ENCODE data around the gene PTPA.
A peak's percentile ranks its signal among the peaks of the same experiment; 100 is the strongest.

PTPA gene

DNA sequence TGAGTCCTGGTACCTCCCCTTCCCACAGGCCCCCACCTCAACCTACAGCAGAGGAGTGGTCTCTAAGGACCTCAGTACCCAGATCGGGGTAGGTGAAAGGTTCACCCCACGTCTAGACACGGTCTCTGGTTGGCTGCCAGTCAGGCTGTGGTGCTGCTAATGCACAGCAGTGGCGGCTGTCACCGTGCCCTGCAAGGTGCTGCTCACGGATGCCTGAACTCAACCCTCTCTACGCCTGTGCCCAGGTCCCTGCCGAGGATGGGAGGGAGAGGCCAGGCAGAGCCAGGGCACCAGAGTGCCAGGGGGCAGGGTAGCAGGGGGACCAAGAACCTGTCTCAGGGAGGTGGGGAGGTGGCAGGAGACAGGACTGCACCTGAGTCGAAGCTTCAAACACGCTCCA, 52.5 kb downstream of the PTPA start:
- H3K4me3 Mint-ChIP-seq, result no peak overlapping the region

DNA sequence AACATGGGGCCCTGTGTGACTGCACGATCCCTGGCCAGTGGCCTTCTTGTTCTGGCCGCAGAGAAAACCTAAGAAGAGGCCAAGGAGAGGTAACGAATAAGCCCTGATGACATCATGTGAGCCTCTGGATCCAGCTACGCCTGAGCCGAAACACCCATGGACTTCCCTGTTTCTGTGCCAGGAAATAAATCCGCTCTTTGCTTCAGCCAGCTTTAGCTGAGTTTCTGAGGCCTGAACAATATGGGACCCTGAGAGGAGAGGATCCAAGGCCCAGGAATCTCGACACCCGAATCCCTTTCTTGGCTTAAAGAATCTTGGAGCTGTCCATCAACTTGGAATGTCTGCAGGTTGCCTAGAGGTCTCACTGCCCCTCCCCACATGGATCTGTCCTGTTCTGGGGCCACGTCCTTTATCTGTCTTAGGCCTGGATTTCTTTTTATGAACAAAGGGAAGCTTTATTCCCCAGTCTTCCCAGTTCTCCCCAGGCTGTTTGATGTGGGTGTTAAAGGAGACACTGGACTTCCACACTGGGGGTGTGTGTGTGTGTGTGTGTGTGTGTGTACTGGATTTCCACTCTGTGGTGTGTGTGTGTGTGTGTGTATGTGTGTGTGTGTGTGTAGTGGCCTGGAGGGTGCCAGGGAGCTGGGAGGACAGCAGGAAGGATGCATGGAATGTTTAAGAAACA, 53.2 kb downstream of the PTPA start:
- peaks cover 11% of the 10 kb centered on the region for H3K4me1 Mint-ChIP-seq (ENCODE audit: low read depth)
- H3K36me3 Mint-ChIP-seq (ENCODE audit: low read depth), result no peaks in the 10 kb centered on the region
- H3K9me3 Mint-ChIP-seq, result no peaks in the 10 kb centered on the region
- H3K27me3 Mint-ChIP-seq (ENCODE audit: low read depth), result no peaks in the 10 kb centered on the region
- H3K4me3 Mint-ChIP-seq, result no peak overlapping the region
- no peak overlapping the region for H3K27ac Mint-ChIP-seq

More for the DNA sequence above, 52.5 kb downstream of the PTPA start:
- Mint-ChIP-seq H3K4me1 (ENCODE audit: low read depth) (peaks cover 11% of the 10 kb centered on the region), H3K36me3 (ENCODE audit: low read depth) (no peaks in the 10 kb centered on the region), H3K27ac (no peak overlapping the region), H3K27me3 (ENCODE audit: low read depth) (no peaks in the 10 kb centered on the region), H3K9me3 (no peaks in the 10 kb centered on the region)

DNA sequence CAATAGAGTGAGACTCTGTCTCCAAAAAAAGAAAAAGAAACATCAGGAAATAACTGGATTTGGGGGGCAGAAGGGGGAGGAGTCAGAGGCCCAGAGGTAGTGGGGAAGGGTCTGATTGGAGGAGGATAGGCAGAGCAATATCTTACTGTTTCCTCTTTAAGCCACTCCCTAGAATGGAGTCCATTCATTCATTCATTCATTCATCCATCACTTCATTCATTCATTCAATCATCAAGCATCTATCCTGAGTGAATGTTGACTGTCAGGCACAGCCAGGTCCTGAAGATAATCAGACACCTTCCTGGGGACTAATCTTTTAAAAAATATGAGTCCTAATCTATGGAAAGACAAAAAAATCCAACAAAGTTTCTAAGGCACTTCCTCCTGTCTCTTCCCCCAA, 54.0 kb downstream of the PTPA start:
- Mint-ChIP-seq H3K9me3 (no peaks in the 10 kb centered on the region), H3K36me3 (ENCODE audit: low read depth) (no peaks in the 10 kb centered on the region)

DNA sequence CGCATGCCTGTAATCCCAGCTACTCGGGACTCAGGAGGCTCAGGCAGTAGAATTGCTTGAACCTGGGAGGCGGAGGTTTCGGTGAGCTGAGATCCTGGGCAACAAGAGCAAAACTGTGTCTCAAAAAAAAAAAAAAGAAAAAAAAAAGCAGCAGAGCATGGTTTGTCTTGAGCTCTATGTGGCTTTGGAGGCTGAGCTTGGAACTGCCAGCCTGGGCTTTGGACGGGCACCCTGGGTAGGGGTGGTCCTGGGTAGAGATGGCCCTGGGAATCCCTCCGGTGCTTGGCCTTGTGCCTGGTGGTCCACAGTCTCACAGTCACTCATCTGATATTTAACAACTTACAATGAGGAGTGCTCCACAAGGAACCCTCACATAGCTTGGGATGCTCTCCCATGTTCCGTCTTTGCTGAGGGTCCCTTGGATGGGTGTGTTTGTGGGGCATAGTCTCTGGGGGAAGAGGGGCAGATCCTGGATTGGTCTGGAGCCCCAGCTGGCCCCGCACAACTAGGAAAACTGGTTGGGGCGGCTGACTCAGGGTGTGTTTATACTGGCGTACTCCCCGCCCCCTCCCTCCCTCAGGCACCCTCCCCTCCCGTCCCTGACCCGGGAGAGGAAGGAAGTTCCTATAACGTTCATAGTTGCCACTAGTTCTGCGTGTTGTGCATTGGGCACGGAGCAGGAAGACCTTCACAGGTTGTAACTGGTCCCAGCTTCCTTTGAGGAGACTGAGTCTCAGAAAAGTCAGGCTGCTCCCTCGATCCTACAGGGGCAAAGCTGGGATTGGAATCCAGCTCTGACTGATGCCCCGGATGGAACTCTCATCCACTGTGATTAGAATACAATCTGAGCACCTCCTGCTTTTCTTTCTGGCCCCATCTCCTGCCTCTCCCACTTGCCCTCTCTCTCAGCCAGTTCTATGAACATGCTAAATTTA, 55.7 kb downstream of the PTPA start:
- Mint-ChIP-seq H3K4me1 (ENCODE audit: low read depth) (peaks cover 15% of the 10 kb centered on the region), H3K36me3 (ENCODE audit: low read depth) (no peaks in the 10 kb centered on the region), H3K27me3 (ENCODE audit: low read depth) (peaks cover under 1% of the 10 kb centered on the region), H3K27ac (no peak overlapping the region), H3K4me3 (peak overlapping the region; percentile 51), H3K9me3 (no peaks in the 10 kb centered on the region)

More for the DNA sequence above, 54.0 kb downstream of the PTPA start:
- H3K27me3 Mint-ChIP-seq (ENCODE audit: low read depth), result no peaks in the 10 kb centered on the region
- no peak overlapping the region for H3K4me3 Mint-ChIP-seq
- no peak overlapping the region for H3K27ac Mint-ChIP-seq
- peaks cover 13% of the 10 kb centered on the region for H3K4me1 Mint-ChIP-seq (ENCODE audit: low read depth)

DNA sequence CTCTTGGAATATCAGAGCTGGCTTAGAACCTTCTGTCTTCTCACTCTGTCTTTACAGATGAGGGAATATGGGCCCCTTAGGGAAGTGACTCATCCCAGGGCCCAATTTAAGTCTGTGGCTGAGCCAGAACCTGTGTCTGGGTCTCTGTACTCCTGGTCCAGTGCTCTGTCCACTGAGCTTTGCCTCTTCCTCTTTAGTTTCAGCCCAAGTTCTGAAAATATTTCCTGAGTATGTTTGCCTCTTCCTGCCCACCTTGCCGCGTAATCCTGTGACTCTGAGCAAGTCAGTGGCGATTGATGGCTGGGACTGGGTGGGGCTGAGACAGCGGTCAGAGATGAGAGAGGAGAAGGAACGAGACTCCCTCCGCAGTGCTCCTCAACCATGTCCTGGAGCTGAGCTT, 59.0 kb downstream of the PTPA start:
- peaks cover 17% of the 10 kb centered on the region for H3K27me3 Mint-ChIP-seq (ENCODE audit: low read depth)
- H3K36me3 Mint-ChIP-seq (ENCODE audit: low read depth), result no peaks in the 10 kb centered on the region
- H3K9me3 Mint-ChIP-seq, result no peaks in the 10 kb centered on the region
- no peak overlapping the region for H3K4me3 Mint-ChIP-seq
- no peak overlapping the region for H3K27ac Mint-ChIP-seq
- peaks cover 19% of the 10 kb centered on the region for H3K4me1 Mint-ChIP-seq (ENCODE audit: low read depth)

DNA sequence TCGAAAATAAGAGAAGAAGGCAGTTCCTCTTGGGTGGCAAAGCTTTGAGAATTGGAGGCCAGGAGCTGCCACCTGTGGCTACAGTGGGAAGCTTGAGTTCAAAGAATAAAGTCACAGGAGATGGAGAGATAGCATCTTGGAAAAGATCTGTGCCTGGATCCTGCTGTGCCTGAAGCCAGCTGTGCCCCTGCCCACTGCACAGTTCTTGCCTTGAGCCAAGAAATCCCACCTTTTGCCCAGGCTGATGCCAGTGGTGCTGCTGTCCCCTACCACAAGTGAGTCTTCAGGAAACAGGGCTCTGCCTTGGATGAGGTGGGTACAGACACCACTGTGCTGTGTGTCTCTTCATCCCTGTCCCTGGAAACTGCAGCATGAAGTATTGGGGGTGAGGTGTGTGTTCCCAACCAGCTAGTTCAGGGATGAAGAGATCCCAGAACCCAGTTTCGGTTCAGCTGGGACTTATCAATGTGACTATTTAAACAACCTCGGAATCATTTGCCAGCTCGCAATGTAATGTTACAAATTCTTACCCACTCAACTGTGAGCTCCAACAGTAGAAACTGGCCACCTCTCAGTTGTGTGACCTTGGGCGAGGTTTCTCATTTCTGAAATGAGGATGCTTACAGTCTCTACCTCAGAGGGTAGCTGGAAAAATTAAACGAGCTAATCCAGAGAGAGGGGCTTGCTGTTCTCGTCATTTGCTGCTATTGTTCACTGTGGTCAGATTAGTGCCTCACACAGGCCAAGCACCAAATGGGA, 61.0 kb downstream of the PTPA start:
- Mint-ChIP-seq H3K4me3 (no peak overlapping the region), H3K9me3 (no peaks in the 10 kb centered on the region), H3K36me3 (ENCODE audit: low read depth) (no peaks in the 10 kb centered on the region), H3K4me1 (ENCODE audit: low read depth) (peaks cover 23% of the 10 kb centered on the region), H3K27me3 (ENCODE audit: low read depth) (peaks cover 17% of the 10 kb centered on the region), H3K27ac (no peak overlapping the region)

DNA sequence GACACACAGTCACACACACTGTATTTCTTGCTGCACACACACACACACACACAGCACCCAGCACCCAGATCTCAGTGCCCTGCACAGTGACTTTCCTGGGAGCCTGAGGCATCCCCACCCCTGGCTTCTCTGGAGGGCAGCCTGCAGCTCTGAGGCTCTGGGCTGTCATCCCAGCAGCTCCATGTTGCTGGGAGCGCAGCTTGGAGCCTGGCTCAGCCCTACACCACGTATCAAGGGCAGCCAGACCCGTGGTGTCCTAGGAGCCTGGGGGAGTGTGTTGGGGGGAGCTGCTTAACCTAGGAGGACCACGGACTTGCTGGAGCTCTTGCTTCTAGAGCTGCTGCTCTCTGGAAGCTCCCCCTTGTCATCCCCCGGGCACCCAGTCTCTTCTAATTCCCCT, 61.6 kb downstream of the PTPA start:
- Mint-ChIP-seq H3K4me3 (no peak overlapping the region), H3K9me3 (no peaks in the 10 kb centered on the region), H3K36me3 (ENCODE audit: low read depth) (no peaks in the 10 kb centered on the region), H3K27me3 (ENCODE audit: low read depth) (peaks cover 17% of the 10 kb centered on the region), H3K4me1 (ENCODE audit: low read depth) (peaks cover 18% of the 10 kb centered on the region), H3K27ac (no peak overlapping the region)

DNA sequence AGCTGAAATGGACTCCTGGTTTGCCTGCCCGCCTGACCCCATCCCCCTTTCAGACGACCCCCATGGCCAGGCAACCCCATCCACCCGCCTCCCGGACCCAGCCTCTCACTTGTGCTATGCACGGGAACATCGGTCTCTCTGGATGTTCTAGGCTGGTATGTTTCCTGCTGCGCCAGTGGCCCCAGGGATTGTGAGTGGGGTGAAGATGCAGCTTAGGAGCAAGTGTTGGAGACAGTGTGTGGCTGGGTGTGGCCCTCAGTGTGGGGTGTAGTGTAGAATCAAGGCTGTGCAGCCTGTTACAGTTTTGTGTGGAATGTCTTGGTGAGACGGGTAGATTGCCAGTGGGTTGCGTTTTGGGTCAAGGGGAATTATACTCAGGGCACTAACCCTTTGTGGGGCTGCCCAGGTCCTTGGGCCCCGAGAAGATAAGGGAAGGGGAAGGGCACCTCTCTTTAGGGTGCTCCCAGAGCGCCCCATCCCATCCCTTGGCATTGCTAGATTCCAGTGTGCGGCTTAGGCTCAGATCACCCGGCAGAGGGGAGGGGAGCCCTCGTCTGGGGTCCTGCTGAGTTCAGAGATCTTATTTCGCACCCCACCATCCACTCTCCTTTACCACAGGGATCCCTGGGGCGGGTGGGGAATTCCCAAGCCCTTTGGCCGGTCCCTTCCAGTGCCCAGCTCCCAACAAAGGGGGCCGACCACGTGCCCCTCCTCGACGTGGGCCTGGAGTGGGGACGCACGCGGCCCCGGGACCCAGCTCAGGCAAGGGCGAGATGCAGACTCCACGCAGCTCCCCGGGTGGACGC, 62.3 kb downstream of the PTPA start:
- peak overlapping the region; percentile 64 for H3K4me3 Mint-ChIP-seq
- H3K36me3 Mint-ChIP-seq (ENCODE audit: low read depth), result no peaks in the 10 kb centered on the region
- peaks cover 15% of the 10 kb centered on the region for H3K4me1 Mint-ChIP-seq (ENCODE audit: low read depth)
- H3K27ac Mint-ChIP-seq, result no peak overlapping the region
- no peaks in the 10 kb centered on the region for H3K9me3 Mint-ChIP-seq
- peaks cover 17% of the 10 kb centered on the region for H3K27me3 Mint-ChIP-seq (ENCODE audit: low read depth)

DNA sequence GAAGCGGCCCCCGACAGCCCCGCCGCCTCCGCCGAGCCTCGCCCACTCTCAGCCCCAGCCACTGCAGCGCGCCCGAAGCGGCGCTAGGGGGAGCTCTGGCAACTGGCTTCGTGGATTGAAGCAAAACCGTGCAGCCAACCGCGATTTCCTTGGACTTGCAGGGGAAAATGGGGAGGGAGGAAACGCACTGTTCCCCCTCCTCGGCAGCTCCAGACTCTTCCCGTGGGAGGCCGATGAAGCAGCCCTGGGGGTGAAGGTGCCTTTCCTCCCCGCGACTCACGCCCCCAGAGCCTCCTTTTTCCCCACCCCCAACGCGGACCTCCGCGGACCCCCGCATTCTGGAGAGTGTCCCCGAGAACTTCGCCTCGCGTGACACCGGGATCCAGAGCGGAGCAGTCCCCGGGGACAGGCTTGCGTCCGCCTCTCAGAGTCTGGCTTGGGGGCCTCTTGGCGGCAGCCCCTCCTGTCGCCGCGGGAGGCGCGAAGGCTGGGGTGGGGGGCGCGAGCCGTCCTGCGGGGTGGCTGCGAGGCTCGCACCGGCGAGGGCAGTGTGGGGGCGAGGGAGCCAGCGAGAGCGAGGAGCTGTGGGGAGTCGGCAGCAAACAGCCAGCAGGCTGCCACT, 63.0 kb downstream of the PTPA start:
- H3K9me3 Mint-ChIP-seq, result no peaks in the 10 kb centered on the region
- peaks cover 17% of the 10 kb centered on the region for H3K27me3 Mint-ChIP-seq (ENCODE audit: low read depth)
- H3K4me1 Mint-ChIP-seq (ENCODE audit: low read depth), result peaks cover 18% of the 10 kb centered on the region
- no peaks in the 10 kb centered on the region for H3K36me3 Mint-ChIP-seq (ENCODE audit: low read depth)
- peak overlapping the region; percentile 67 for H3K27ac Mint-ChIP-seq
- peak overlapping the region; percentile 81 for H3K4me3 Mint-ChIP-seq

DNA sequence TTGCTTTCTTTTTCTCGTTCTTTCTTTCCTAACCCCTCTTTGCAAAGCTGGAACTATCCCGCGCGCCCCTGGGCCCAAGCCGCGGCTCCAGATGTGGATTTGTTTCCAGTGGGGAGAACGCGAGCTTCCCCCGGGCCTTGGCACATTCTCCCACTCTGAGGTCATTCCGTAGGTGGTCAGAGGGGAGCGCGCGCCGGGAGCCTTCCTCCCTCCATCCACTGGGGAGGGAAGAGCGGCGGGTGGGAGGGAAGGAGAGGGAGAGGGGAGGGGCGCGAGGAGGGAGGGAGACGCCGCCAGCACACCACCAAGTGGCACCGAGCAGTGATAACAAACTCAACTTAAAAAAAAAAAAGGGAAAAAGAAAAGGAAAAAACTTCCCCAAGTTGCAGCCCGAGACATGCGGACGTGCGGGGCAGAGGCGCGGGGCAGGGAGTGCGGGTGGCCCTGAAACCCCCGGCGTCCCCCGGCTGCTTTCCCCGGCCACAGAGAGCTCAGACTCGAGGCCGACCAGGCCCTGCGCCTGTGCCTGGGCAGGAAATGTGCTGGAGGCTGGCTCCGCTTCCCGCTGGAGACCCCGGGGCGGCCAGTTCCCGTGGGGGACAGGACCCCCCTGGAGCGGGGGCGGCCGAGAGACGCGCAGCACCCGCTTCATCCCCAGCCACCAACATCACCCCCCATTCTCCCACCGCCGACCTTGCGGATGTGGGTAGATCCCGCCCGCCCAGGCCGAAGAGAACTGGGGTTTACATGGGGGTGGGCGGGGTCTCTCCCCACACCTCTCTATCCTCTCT, 63.7 kb downstream of the PTPA start:
- H3K36me3 Mint-ChIP-seq (ENCODE audit: low read depth), result no peaks in the 10 kb centered on the region
- peak overlapping the region; percentile 86 for H3K27ac Mint-ChIP-seq
- H3K4me3 Mint-ChIP-seq, result peak overlapping the region; percentile 84
- H3K9me3 Mint-ChIP-seq, result no peaks in the 10 kb centered on the region
- peaks cover 17% of the 10 kb centered on the region for H3K4me1 Mint-ChIP-seq (ENCODE audit: low read depth)
- H3K27me3 Mint-ChIP-seq (ENCODE audit: low read depth), result peaks cover 17% of the 10 kb centered on the region

DNA sequence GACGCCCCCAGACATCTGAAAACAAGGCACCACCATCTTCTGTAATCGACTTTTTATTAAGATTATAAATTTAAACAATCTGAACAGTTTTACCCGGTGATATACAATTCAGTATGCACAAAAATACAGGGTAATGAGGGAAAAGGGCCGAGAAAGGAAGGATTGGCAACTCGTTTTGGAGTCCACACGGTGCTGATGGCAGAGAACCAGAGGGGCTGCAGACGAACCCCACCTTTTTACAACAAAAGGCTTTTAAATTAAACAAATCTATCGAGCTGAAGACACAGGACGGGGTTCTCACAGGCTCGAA, 64.3 kb downstream of the PTPA start:
- H3K4me3 Mint-ChIP-seq, result peak overlapping the region; percentile 84
- peak overlapping the region; percentile 86 for H3K27ac Mint-ChIP-seq
- peaks cover 13% of the 10 kb centered on the region for H3K4me1 Mint-ChIP-seq (ENCODE audit: low read depth)
- H3K36me3 Mint-ChIP-seq (ENCODE audit: low read depth), result no peaks in the 10 kb centered on the region
- peaks cover 17% of the 10 kb centered on the region for H3K27me3 Mint-ChIP-seq (ENCODE audit: low read depth)
- H3K9me3 Mint-ChIP-seq, result no peaks in the 10 kb centered on the region

DNA sequence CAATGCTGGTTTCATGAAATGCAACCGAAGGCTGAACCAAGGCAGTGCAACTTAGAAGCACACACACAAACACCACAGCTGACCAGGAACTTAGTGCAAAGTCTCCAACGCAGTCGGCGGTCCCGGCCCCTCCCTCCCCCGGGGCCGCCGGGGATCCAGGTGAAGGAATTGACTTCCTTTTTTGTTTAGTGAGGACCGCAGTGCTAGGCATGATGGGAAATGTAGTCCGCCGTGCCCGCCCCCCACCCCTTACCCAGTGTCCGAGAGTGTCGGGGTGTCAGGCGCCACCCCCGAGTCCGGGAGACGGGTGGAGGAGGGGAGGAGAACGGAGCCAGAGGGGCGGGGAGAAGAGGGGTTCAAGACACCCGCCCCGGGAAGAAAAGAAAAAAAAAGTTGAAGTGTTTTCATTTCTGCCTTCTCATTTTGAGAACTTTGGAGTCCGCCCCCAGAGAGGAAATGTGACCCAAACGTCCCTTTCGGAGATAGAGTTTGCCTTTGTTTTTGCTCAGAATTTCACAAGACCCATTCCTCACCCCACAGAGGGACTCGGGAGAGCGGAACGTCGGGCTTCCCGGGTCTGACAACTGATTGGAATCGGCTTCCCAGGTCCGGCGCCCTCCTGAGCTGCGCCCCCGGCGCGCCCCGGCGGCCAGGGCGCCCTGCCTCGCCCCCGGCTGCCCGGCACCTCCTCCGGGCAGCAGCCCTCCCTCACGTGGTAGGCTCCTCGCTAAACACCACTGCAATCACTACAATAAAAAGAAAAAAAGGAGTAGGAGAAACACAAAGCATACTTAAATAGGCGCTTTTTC, 64.8 kb downstream of the PTPA start:
- Mint-ChIP-seq H3K4me1 (ENCODE audit: low read depth) (peaks cover 13% of the 10 kb centered on the region), H3K27me3 (ENCODE audit: low read depth) (peaks cover 17% of the 10 kb centered on the region), H3K27ac (peak overlapping the region; percentile 86), H3K4me3 (peak overlapping the region; percentile 84), H3K36me3 (ENCODE audit: low read depth) (no peaks in the 10 kb centered on the region), H3K9me3 (no peaks in the 10 kb centered on the region)

Measured in T-helper 1 cell treated with Interleukin-12 subunit alpha and Interleukin-12 subunit beta and Interleukin-4 antibody, amounts not matched to agents 30 μg/mL and 1 μg/mL, for 36 hours (primary cell).